MM.1S (cell line): ENCODE results near the gene CDC42.

Experiments used
- DNase-seq: peaks from one replicate; pipeline ENCODE4 v3.0.0-alpha.2; 2015
- H2AFZ ChIP-seq: fragments of 300-600 bp; sonication (generic); 2 replicates; pipeline ENCODE4 v1.6.0; 2016; ENCODE audit warnings: antibody characterized with exemption, low read length
- H3F3A ChIP-seq: fragments of 300-600 bp; sonication (generic); 2 replicates; pipeline ENCODE4 v1.6.1; 2016; ENCODE audit warnings: mild to moderate bottlenecking, antibody characterized with exemption, low read length, moderate library complexity, mixed read lengths; ENCODE audit not compliant: insufficient read depth
- H3K27ac ChIP-seq: fragments of 300-600 bp; sonication (generic); 2 replicates; pipeline ENCODE4 v1.5.1; 2016; ENCODE audit warnings: mild to moderate bottlenecking, low read length
- H3K27me3 ChIP-seq: fragments of 300-600 bp; sonication (generic); replicated peaks from 2 replicates; pipeline ENCODE4 v1.6.0; 2016; ENCODE audit warnings: low read length; ENCODE audit not compliant: insufficient read depth
- H3K36me3 ChIP-seq: fragments of 300-600 bp; sonication (generic); replicated peaks from 2 replicates; pipeline ENCODE4 v1.6.1; 2016; ENCODE audit warnings: mild to moderate bottlenecking, low read length, mixed read lengths; ENCODE audit not compliant: insufficient read depth
- H3K4me1 ChIP-seq: fragments of 300-600 bp; sonication (generic); 2 replicates; pipeline ENCODE4 v1.6.1; 2016; ENCODE audit warnings: low read length, mixed read lengths
- H3K4me2 ChIP-seq: fragments of 300-600 bp; sonication (generic); 2 replicates; pipeline ENCODE4 v1.6.0; 2016; ENCODE audit warnings: low read depth, low read length
- H3K4me3 ChIP-seq: fragments of 300-600 bp; sonication (generic); 2 replicates; pipeline ENCODE4 v1.5.1; 2016; ENCODE audit warnings: low read length, mixed read lengths
- H3K79me2 ChIP-seq: fragments of 300-600 bp; sonication (generic); 2 replicates; pipeline ENCODE4 v1.6.1; 2016; ENCODE audit warnings: mixed run types, low read length, mixed read lengths
- H3K9ac ChIP-seq: fragments of 300-600 bp; sonication (generic); 2 replicates; pipeline ENCODE4 v1.6.1; 2016; ENCODE audit warnings: low read length, mixed read lengths
- H3K9me2 ChIP-seq: fragments of 300-600 bp; sonication (generic); replicated peaks from 2 replicates; pipeline ENCODE4 v1.6.1; 2016; ENCODE audit warnings: mild to moderate bottlenecking, low read length, mixed read lengths; ENCODE audit not compliant: insufficient read depth
- H3K9me3 ChIP-seq: fragments of 300-600 bp; sonication (generic); replicated peaks from 2 replicates; pipeline ENCODE4 v1.6.1; 2016; ENCODE audit warnings: mild to moderate bottlenecking, low read length, mixed read lengths; ENCODE audit not compliant: insufficient read depth
- H4K20me1 ChIP-seq: fragments of 300-600 bp; sonication (generic); 2 replicates; pipeline ENCODE4 v1.6.1; 2016; ENCODE audit warnings: mild to moderate bottlenecking, low read length, moderate library complexity, mixed read lengths; ENCODE audit not compliant: insufficient read depth
- CTCF ChIP-seq: fragments of 300-600 bp; sonication (generic); IDR thresholded peaks from 2 replicates; pipeline ENCODE4 v1.5.1; 2016; ENCODE audit warnings: antibody characterized with exemption, low read length, mixed read lengths
- EZH2 ChIP-seq: fragments of 300-600 bp; sonication (generic); optimal IDR thresholded peaks from 2 replicates; pipeline ENCODE3; 2017; ENCODE audit warnings: low read depth, mild to moderate bottlenecking, antibody characterized with exemption, low read length, mixed read lengths
- EZH2phosphoT487 ChIP-seq: fragments of 300-600 bp; sonication (generic); IDR thresholded peaks from 2 replicates; pipeline ENCODE4 v1.6.1; 2018; ENCODE audit warnings: antibody characterized with exemption, low read length

Gene CDC42

GRCh38 chr1:22053861-22054770 is 1.6 kb downstream of the CDC42 start:
- Histone ChIP-seq H3K9ac (peak overlapping the region; percentile 58; the same call in 1 of the 2 replicates), H3K36me3 (peaks cover 4% of the 10 kb centered on the region; the same call in 1 of the 2 replicates), H3K27me3 (no peaks in the 10 kb centered on the region), H4K20me1 (peaks cover 44% of the 10 kb centered on the region), H3K27ac (peak overlapping the region; percentile 41; the same call in 1 of the 2 replicates), H3K4me2 (peak overlapping the region; percentile 81), H3K79me2 (peaks cover 60% of the 10 kb centered on the region), H2AFZ (no peak overlapping the region), H3K9me3 (no peaks in the 10 kb centered on the region), H3F3A (peaks cover 9% of the 10 kb centered on the region), H3K9me2 (no peaks in the 10 kb centered on the region), H3K4me3 (peak overlapping the region; percentile 73), H3K4me1 (peaks cover 20% of the 10 kb centered on the region)
- TF ChIP-seq EZH2: no peak
- TF ChIP-seq CTCF: no peak
- TF ChIP-seq EZH2phosphoT487: no peak
- DNase-seq: no peak

- no peak overlapping the region for H2AFZ ChIP-seq
- peaks cover 20% of the 10 kb centered on the region for H3K4me1 ChIP-seq
- no peaks in the 10 kb centered on the region for H3K9me3 ChIP-seq
- H3K9me2 ChIP-seq: no peaks in the 10 kb centered on the region
- no peak overlapping the region for H3K9ac ChIP-seq
- no peak overlapping the region for H3K4me3 ChIP-seq
- peaks cover 4% of the 10 kb centered on the region; the same call in 1 of the 2 replicates for H3K36me3 ChIP-seq
- peaks cover 74% of the 10 kb centered on the region for H3K79me2 ChIP-seq
- peaks cover 9% of the 10 kb centered on the region for H3F3A ChIP-seq
- H3K27me3 ChIP-seq: no peaks in the 10 kb centered on the region
- H4K20me1 ChIP-seq: peaks cover 54% of the 10 kb centered on the region
- TF ChIP-seq EZH2 (no peak), EZH2phosphoT487 (no peak), CTCF (no peak)
- DNase-seq: no peak
- no peak overlapping the region for H3K27ac ChIP-seq
- H3K4me2 ChIP-seq: peak overlapping the region; percentile 23; the same call in 1 of the 2 replicates
Observed at GRCh38 chr1:22055463-22055862, 3.0 kb downstream of the CDC42 start.

GRCh38 chr1:22056043-22056442 is 3.5 kb downstream of the CDC42 start:
- peaks cover 4% of the 10 kb centered on the region; the same call in 1 of the 2 replicates for H3K36me3 ChIP-seq
- H4K20me1 ChIP-seq: peaks cover 59% of the 10 kb centered on the region

More at GRCh38 chr1:22056043-22056442, 3.5 kb downstream of the CDC42 start:
- Histone ChIP-seq H3K9ac (no peak overlapping the region), H3K9me2 (no peaks in the 10 kb centered on the region), H3K27ac (no peak overlapping the region), H3K4me3 (no peak overlapping the region), H3K79me2 (peaks cover 80% of the 10 kb centered on the region), H3K27me3 (no peaks in the 10 kb centered on the region), H3K9me3 (no peaks in the 10 kb centered on the region), H3K4me1 (peaks cover 20% of the 10 kb centered on the region), H3K4me2 (peak overlapping the region; percentile 23; the same call in 1 of the 2 replicates), H2AFZ (no peak overlapping the region), H3F3A (peaks cover 9% of the 10 kb centered on the region)
- TF ChIP-seq EZH2phosphoT487 (no peak), CTCF (no peak), EZH2 (no peak)
- no peak for DNase-seq
